Measurements from ENCODE around the gene RABL3. TPM values are rescaled to one million over a fixed set of nuclear protein-coding genes. Genes with fewer than 3 reads are reported as not detected.
A peak's percentile ranks its signal among the peaks of the same experiment; 100 is the strongest.
"Not testable (repeated sequence)": the region's sequence is repeated elsewhere in the genome, so short reads cannot be mapped to it uniquely, and the experiment has no call there.

The RABL3 gene
- polyA plus RNA-seq, 1 donor from 2014 or later = 30.9 TPM

DNA sequence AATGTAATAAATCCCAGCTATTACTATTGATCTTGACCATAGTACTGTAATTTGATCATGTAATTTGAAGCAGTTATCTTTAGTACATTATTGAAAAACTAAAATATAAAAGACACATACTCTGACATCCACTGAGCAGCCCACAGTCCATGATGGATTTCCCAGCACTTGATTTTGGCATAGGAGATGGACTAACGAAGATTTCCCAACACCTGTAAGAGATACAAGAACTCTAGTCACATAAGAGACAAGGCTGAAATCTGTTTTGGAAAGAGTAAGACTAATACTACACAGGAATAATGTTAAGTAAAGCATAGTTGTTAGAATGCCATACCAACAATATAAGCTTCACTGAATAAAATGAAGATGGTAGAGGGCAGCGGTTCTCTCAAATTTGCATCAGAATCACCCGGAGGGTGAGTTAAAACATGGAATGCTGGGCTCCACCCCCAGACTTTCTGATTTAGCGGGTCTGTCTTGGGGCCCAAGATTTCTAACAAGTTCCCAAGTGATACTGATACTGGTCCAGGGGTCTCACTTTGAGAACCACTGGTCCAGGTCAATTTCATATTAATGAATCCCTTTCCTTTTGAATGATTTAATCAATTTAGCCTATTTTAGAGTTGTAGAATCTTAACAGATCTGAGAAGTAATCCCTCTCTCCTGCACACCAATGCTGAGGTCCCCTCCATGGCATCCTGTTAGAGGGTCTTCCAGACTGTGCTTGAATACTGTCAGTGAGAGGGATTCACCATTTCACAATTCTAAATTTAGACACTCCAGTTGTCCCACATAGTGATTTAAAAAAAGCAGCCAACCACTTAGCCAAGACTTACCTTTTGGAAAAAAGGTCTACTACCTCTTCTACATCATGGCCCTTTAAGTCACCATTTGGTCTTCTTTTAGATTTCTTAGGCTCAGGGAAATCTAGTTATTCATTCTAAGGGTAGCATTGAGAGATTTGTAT lies 11.5 kb downstream of the RABL3 start:
- H3K27me3 Mint-ChIP-seq = no peaks in the 10 kb centered on the region
- no peak overlapping the region for H3K4me3 Mint-ChIP-seq
- H3K4me1 Mint-ChIP-seq = peaks cover 0 to 5% (median 2%) of the 10 kb centered on the region in 3 donors
- peaks cover 3% of the 10 kb centered on the region for H3K36me3 Mint-ChIP-seq
- peak overlapping the region in 2 of 3 donors; percentile 56 to 86 for H3K27ac Mint-ChIP-seq
- peaks cover 0 to 2% (median 0%) of the 10 kb centered on the region in 3 donors for H3K9me3 Mint-ChIP-seq

DNA sequence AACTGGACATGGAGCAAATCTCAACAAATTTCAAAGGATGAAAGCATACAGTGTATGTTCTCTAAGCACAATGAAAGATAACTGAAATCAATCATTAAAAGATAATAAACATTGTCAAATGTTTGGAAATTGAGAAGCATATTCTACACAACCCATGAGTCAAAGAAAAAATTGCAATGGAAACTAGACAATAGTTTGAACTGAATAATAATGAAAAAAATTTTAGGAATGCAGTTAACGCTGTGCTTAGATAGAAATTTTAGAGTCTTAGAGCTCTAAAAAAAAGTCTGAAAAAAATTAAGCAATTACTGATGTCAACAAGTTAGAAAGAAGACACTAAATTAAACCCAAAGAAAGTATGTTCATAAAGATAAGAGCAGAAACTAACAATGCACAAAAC lies 15.5 kb downstream of the RABL3 start:
- H3K4me1 Mint-ChIP-seq = peaks cover 2 to 5% (median 3%) of the 10 kb centered on the region in 3 donors
- peaks cover 5% of the 10 kb centered on the region for H3K36me3 Mint-ChIP-seq
- H3K9me3 Mint-ChIP-seq = peaks cover 0 to 1% (median 0%) of the 10 kb centered on the region in 3 donors
- no peak overlapping the region for H3K4me3 Mint-ChIP-seq
- no peaks in the 10 kb centered on the region for H3K27me3 Mint-ChIP-seq
- no peak overlapping the region for H3K27ac Mint-ChIP-seq

DNA sequence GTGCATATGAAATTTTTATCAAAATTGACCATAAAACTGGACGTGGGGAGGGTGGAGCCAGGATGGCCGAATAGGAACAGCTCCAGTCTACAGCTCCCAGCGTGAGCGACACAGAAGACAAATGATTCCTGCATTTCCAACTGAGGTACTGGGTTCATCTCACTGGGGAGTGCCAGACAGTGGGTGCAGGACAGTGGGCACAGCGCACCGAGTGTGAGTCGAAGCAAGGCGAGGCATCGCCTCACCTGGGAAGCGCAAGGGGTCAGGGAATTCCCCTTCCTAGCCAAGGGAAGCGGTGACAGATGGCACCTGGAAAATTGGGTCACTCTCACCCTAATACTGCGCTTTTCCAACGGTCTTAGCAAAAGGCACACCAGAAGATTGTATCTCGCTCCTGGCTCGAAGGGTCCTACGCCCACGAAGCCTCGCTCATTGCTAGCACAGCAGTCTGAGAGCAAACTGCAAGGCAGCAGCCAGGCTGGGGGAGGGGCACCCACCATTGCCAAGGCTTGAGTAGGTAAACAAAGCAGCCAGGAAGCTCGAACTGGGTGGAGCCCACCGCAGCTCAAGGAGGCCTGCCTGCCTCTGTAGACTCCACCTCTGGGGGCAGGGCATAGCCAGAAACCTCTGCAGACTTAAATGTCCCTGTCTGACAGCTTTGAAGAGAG lies 23.0 kb downstream of the RABL3 start:
- H3K27ac Mint-ChIP-seq = peak overlapping the region; percentile 74 to 95 (median 94)
- H3K36me3 Mint-ChIP-seq = peaks cover 10% of the 10 kb centered on the region

DNA sequence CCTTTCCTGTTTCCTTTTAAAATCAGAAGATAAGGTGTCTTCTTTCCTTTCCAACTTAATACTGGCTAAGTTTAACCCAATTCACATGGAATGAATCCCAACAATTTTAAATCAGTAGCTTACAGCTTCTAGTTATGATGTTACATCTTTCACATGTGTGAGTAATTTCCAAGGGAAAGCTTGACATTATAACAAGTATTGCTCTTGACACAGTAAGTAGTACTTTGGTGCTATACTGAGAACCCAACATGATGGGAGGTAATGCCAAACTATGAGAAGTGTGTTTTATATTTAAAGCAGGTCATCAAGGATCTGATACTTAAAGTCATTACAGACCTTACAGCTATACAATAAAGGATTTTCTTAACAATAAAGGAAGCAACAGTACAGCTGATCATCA lies 29.1 kb downstream of the RABL3 start:
- H3K4me1 Mint-ChIP-seq = peaks cover 15% of the 10 kb centered on the region in 3 donors
- H3K4me3 Mint-ChIP-seq = no peak overlapping the region
- no peaks in the 10 kb centered on the region for H3K9me3 Mint-ChIP-seq
- no peaks in the 10 kb centered on the region for H3K27me3 Mint-ChIP-seq
- peaks cover 12% of the 10 kb centered on the region for H3K36me3 Mint-ChIP-seq
- no peak overlapping the region for H3K27ac Mint-ChIP-seq

More for the DNA sequence above, 23.0 kb downstream of the RABL3 start:
- H3K27me3 Mint-ChIP-seq, H3K9me3 Mint-ChIP-seq: not testable (repeated sequence)
- H3K4me3 Mint-ChIP-seq = peak overlapping the region; percentile 11 to 91 (median 84)
- H3K4me1 Mint-ChIP-seq = peaks cover 29 to 37% (median 34%) of the 10 kb centered on the region in 3 donors

DNA sequence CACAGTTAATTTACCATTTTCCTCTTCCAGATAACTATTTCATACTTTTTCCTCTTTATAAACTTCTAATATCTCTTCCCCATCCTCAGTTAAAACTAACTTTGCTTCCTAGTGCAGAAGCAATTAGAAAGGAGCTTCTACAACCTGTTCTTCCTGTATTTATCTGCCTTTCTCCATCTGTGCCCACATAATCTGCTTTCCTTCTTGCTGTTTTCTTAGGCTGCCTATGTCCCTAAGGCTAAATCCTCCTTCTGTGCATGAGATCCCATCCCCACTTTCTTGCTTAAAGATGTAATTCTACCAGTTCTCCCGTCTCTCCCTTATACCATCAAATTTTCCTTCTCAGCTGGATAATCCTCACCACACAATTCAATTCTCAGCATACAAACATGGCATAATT lies 31.9 kb downstream of the RABL3 start:
- no peak overlapping the region for H3K27ac Mint-ChIP-seq
- H3K36me3 Mint-ChIP-seq = peaks cover 14% of the 10 kb centered on the region
- no peaks in the 10 kb centered on the region for H3K9me3 Mint-ChIP-seq
- H3K4me3 Mint-ChIP-seq = no peak overlapping the region
- peaks cover 9 to 21% (median 11%) of the 10 kb centered on the region in 3 donors for H3K4me1 Mint-ChIP-seq
- no peaks in the 10 kb centered on the region for H3K27me3 Mint-ChIP-seq

DNA sequence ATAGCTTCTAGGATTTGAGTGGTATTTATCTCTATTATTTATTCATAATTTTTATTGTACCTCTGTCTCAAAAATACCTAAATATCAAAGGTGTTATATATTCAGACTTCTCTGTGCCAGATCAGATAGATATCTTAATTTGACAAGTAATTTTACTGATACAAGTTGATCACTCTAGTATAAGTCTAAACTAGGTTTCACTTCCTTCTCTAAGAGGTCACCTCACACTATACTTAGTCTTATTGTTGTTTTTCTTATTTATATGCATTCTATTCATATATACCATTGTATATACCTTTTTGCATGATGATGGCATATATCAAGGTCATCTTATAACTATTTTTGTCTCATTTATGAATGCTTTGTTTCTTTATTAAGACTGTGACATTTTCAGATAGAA lies 33.9 kb downstream of the RABL3 start:
- H3K27me3 Mint-ChIP-seq = no peaks in the 10 kb centered on the region
- H3K9me3 Mint-ChIP-seq = peaks cover under 1 to 9% (median 2%) of the 10 kb centered on the region in 3 donors
- peaks cover 8 to 21% (median 11%) of the 10 kb centered on the region in 3 donors for H3K4me1 Mint-ChIP-seq
- no peak overlapping the region for H3K27ac Mint-ChIP-seq
- no peak overlapping the region for H3K4me3 Mint-ChIP-seq
- peaks cover 18% of the 10 kb centered on the region for H3K36me3 Mint-ChIP-seq

DNA sequence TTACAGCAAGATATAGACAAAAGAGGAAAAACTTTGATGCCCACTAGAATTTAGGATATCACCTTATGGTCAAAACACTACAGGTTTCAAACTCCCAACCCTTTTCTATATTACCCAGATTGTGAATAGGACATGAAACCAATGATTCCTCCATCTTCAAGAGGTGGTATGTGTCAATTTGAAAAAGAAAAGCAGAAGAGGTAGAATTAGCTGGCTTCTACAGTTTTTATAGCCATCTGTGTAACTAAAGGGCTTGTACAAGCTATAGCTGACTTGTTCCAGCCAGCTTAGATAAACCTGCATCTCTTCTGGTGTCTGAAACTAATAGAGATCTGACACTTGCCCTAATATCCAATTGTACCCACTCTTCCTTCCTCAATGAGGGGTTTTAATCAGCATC lies 35.4 kb downstream of the RABL3 start:
- Mint-ChIP-seq H3K9me3 (peaks cover 2 to 11% (median 3%) of the 10 kb centered on the region in 3 donors), H3K4me3 (no peak overlapping the region), H3K27me3 (no peaks in the 10 kb centered on the region), H3K4me1 (peaks cover 8 to 21% (median 8%) of the 10 kb centered on the region in 3 donors), H3K27ac (no peak overlapping the region), H3K36me3 (peaks cover 24% of the 10 kb centered on the region)

DNA sequence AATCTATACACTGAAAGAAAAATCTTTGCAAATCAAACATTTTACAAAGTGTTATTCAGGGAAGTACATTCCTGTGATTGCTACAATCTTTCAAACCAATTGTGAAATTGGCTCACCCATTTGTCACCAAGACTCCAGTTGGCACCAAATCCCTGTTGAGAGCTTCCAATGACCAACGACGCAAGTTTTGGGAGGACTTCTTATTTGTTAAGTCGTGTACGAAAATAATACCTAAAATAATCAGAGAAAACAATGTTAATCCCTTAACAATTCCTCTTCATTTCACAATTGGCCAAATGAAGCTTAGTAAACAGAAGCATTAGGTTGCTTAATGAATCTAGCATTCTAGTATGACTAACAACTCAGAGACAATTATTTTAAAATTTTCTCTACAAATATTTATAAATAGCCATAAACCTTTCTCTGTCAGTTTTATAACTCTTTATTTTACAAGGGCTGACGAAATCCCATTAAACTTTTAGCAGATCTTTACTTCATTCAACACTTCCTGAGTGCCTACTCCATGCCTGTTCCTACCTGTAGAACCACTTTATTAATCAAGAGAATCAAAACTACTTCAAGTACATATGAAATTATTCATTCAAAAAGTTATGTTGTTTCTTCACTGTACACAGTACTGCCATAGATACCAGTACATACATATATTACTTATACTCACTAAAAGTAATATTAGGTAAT lies 36.3 kb downstream of the RABL3 start:
- no peak overlapping the region for H3K4me3 Mint-ChIP-seq
- peaks cover 2 to 11% (median 3%) of the 10 kb centered on the region in 3 donors for H3K9me3 Mint-ChIP-seq
- peaks cover 8 to 21% (median 8%) of the 10 kb centered on the region in 3 donors for H3K4me1 Mint-ChIP-seq
- peaks cover 24% of the 10 kb centered on the region for H3K36me3 Mint-ChIP-seq
- no peaks in the 10 kb centered on the region for H3K27me3 Mint-ChIP-seq
- no peak overlapping the region for H3K27ac Mint-ChIP-seq

DNA sequence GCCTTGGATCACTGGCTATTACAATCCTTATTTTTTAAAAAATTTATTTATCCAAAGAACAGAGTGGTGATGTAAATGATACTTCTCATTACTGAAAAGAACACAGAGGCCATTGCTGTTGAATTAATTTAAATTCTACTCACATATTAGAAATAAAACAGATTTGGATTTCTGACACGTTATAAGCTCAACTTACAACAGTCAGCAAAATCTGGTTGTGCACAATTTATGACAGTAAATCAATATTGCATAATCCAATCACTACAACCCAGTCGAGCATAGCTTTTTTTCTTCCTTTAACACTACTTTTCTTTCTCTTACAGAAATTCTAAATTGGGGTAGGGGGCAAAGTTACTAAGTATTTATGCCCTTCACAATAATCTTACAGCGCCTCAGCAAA lies 43.0 kb downstream of the RABL3 start:
- Mint-ChIP-seq H3K27me3 (no peaks in the 10 kb centered on the region), H3K4me3 (no peak overlapping the region), H3K4me1 (no peaks in the 10 kb centered on the region), H3K27ac (no peak overlapping the region), H3K36me3 (peaks cover 24% of the 10 kb centered on the region), H3K9me3 (peaks cover 2 to 10% (median 3%) of the 10 kb centered on the region in 3 donors)

DNA sequence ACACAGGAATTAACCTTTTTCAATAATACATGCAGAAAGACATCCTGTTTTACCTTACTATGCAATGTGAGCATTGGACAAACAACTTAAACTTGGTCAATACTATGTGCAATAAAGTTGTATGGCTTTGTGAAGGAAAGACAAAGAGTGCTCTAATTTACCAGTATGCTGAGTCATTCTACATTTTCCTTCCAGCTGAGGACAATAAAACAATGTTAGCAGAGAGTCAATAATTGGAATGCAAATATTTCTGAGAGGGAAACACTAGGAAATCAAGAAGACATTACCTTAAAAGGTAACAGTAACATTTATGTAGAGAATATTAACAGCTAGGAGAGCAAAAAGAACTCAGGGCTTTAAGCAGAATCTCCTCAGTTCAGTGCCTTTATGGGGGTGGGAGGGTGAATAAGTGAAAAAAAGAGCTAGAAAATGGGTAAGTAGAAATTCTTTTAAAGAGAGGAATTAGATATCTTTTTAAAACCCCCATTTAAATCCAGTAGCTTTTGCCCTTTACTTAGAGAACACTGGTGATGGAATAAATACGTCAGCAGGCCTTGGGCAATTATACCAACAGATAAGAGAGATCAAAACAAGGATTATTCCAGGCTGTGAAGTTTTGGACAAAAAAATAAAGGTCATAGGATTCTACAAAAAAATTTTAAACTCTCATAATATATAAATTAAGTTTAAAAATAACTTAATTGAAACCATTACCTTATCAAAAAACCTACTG lies 48.7 kb downstream of the RABL3 start:
- Mint-ChIP-seq H3K36me3 (peaks cover 12% of the 10 kb centered on the region), H3K27me3 (no peaks in the 10 kb centered on the region), H3K4me3 (no peak overlapping the region), H3K9me3 (no peaks in the 10 kb centered on the region), H3K27ac (no peak overlapping the region), H3K4me1 (peaks cover 6 to 14% (median 13%) of the 10 kb centered on the region in 3 donors)

DNA sequence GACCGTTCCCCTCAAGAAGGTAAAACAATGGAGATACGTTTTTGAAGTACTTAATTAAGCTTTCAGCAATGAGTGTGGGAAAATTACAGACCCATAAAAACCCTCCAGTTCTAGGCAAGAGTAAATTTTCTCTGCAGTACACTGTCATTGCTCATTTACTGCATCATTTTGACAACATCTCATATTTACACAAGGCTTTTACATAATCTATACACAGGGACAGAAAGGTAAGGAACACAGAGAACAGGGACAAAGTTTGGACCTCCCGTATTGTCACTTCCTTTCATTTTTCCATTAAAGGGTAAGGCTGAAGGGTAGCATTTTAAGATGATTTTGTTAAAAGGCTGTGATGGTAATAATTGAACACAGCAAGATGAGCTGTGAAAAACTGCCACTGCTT lies 52.9 kb downstream of the RABL3 start:
- Mint-ChIP-seq H3K4me1 (peaks cover 14 to 31% (median 25%) of the 10 kb centered on the region in 3 donors), H3K27me3 (no peaks in the 10 kb centered on the region), H3K36me3 (peaks cover 8% of the 10 kb centered on the region), H3K27ac (peak overlapping the region; percentile 26 to 84 (median 68)), H3K9me3 (no peaks in the 10 kb centered on the region), H3K4me3 (no peak overlapping the region)

DNA sequence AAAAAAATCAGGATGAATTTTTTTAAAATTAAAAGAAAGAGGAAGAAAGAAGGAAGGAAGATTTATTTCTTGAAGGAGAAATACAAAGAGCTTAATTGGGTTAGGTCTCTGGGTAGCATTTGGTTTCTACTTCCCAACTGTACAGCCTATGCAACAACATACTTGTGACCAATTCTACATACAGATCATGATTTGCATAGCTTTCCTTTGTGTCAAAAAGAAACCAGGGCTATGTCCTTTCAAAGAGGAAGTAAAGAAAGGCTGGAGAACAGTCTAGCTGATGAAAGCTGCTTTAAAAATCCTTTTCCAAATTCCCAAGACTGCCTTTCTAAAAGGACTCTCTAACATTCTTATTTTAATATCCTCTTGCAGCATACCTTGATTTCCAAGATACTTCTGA lies 54.2 kb downstream of the RABL3 start:
- H3K36me3 Mint-ChIP-seq = peaks cover 3% of the 10 kb centered on the region
- H3K27me3 Mint-ChIP-seq = no peaks in the 10 kb centered on the region
- no peaks in the 10 kb centered on the region for H3K9me3 Mint-ChIP-seq
- H3K4me3 Mint-ChIP-seq = peak overlapping the region in 3 of 4 donors; percentile 30 to 81 (median 78)
- peak overlapping the region in 2 of 3 donors; percentile 61 to 84 for H3K27ac Mint-ChIP-seq
- peaks cover 14 to 31% (median 24%) of the 10 kb centered on the region in 3 donors for H3K4me1 Mint-ChIP-seq

DNA sequence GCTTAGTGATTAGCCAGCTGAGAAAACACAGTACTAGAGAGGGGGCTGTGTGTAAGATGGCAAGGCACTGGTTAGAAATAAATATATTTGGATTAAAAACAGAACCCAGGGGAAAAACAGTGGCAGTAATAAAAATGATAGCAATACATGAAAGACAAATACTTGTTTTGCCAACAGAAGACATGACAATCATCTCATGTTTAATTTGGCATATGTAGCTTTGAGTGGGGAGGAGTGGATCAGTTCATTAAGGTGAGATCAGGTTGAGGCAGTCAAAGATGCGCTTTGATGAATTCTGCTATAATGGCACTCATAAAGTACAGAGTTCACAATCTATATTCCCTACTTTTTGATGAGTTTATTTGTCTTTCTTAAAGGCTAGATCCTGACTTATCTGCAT lies 56.9 kb downstream of the RABL3 start:
- Mint-ChIP-seq H3K9me3 (no peaks in the 10 kb centered on the region), H3K27ac (peak overlapping the region in 1 of 3 donors; percentile 53), H3K4me1 (peaks cover 13 to 25% (median 25%) of the 10 kb centered on the region in 3 donors), H3K27me3 (no peaks in the 10 kb centered on the region), H3K36me3 (peaks cover 2% of the 10 kb centered on the region), H3K4me3 (peak overlapping the region in 1 of 4 donors; percentile 33)

DNA sequence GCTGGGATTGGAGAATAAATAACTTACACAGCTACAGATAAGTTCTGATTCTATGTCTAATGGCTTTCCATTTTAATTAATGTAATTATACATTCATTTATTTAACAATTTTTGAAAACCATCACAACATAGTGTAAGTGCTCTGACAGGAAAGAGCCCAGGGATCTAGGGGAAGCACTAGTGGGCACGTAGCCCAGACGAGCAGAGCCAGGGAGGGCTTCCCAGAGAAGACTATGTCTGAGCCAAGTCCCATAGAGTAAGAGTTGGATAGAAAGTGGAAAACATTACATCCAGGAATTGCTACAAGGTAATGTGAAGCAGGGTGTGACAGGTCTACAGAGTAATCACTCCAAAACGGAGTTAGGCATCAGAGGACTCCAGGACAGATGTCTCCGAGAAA lies 57.4 kb downstream of the RABL3 start:
- Mint-ChIP-seq H3K4me3 (peak overlapping the region in 1 of 4 donors; percentile 33), H3K27ac (peak overlapping the region in 1 of 3 donors; percentile 53), H3K4me1 (peaks cover 14 to 25% (median 25%) of the 10 kb centered on the region in 3 donors), H3K36me3 (peaks cover 2% of the 10 kb centered on the region), H3K27me3 (no peaks in the 10 kb centered on the region), H3K9me3 (no peaks in the 10 kb centered on the region)
